ENCODE data around the gene DENND2A.

Gene DENND2A

GRCh38 chr7:140593672-140593982, 47.0 kb downstream of the DENND2A start:
- TF ChIP-seq, protein P1, sequence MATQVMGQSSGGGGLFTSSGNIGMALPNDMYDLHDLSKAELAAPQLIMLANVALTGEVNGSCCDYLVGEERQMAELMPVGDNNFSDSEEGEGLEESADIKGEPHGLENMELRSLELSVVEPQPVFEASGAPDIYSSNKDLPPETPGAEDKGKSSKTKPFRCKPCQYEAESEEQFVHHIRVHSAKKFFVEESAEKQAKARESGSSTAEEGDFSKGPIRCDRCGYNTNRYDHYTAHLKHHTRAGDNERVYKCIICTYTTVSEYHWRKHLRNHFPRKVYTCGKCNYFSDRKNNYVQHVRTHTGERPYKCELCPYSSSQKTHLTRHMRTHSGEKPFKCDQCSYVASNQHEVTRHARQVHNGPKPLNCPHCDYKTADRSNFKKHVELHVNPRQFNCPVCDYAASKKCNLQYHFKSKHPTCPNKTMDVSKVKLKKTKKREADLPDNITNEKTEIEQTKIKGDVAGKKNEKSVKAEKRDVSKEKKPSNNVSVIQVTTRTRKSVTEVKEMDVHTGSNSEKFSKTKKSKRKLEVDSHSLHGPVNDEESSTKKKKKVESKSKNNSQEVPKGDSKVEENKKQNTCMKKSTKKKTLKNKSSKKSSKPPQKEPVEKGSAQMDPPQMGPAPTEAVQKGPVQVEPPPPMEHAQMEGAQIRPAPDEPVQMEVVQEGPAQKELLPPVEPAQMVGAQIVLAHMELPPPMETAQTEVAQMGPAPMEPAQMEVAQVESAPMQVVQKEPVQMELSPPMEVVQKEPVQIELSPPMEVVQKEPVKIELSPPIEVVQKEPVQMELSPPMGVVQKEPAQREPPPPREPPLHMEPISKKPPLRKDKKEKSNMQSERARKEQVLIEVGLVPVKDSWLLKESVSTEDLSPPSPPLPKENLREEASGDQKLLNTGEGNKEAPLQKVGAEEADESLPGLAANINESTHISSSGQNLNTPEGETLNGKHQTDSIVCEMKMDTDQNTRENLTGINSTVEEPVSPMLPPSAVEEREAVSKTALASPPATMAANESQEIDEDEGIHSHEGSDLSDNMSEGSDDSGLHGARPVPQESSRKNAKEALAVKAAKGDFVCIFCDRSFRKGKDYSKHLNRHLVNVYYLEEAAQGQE (IDR thresholded peaks at IDR 0.05; ENCODE audit: low read depth) = no peak
- TF ChIP-seq ZBTB7A (IDR thresholded peaks at IDR 0.05; ENCODE audit: low read depth) (no peak), EGR1 (IDR thresholded peaks at IDR 0.05) (no peak), TCF12 (IDR thresholded peaks at IDR 0.05; ENCODE audit: low read depth) (no peak)
- TF ChIP-seq, protein P2, sequence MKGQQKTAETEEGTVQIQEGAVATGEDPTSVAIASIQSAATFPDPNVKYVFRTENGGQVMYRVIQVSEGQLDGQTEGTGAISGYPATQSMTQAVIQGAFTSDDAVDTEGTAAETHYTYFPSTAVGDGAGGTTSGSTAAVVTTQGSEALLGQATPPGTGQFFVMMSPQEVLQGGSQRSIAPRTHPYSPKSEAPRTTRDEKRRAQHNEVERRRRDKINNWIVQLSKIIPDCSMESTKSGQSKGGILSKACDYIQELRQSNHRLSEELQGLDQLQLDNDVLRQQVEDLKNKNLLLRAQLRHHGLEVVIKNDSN (IDR thresholded peaks at IDR 0.05) = no peak

DNA sequence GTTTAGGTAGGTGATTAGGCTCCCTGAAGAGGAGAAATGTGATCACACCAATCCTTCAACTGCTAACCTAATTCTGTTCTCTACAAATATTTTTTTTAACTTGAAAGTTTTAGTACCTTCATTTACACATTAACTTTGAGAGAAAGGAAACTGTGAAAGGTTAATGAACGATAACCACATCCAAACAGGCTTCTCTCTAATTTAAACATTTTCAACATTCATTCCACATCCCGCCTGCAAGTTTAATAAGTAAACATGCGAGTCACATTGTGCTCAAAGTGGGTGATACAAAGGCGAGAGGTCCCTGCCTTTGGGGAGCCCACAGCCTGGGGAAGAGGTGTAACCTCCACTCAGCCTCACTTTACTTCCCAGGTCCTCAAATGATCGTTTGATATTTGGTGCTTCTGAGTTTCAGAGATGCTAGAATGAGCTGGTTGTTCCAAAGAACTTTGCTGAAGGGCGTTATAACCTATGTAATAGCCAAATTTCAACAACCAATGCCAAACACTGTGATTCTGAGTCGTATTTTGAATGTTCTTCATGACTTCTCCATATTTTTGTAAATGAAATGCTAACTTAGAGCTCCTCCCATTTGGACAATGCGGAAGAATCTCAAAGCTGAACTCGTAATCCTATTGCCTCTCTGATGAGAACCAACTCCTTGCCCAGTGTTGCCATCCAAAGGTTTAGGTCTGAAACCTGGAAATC, 47.5 kb downstream of the DENND2A start:
- no peak for TF ChIP-seq FOXM1 (IDR thresholded peaks at IDR 0.05; ENCODE audit: borderline replicate concordance, low read depth)
- no peak for TF ChIP-seq TAF1 (IDR thresholded peaks at IDR 0.05; ENCODE audit: low read depth)
- TF ChIP-seq CEBPB (IDR thresholded peaks at IDR 0.05) = no peak
- TF ChIP-seq, protein P2 (IDR thresholded peaks at IDR 0.05) = no peak
- TF ChIP-seq ZBTB7A (IDR thresholded peaks at IDR 0.05; ENCODE audit: low read depth) = no peak
- no peak for TF ChIP-seq TCF12 (IDR thresholded peaks at IDR 0.05; ENCODE audit: low read depth)
- no peak for TF ChIP-seq NFIC (IDR thresholded peaks at IDR 0.05)
- TF ChIP-seq CREB1 (IDR thresholded peaks at IDR 0.05; ENCODE audit: low read depth) = no peak

DNA sequence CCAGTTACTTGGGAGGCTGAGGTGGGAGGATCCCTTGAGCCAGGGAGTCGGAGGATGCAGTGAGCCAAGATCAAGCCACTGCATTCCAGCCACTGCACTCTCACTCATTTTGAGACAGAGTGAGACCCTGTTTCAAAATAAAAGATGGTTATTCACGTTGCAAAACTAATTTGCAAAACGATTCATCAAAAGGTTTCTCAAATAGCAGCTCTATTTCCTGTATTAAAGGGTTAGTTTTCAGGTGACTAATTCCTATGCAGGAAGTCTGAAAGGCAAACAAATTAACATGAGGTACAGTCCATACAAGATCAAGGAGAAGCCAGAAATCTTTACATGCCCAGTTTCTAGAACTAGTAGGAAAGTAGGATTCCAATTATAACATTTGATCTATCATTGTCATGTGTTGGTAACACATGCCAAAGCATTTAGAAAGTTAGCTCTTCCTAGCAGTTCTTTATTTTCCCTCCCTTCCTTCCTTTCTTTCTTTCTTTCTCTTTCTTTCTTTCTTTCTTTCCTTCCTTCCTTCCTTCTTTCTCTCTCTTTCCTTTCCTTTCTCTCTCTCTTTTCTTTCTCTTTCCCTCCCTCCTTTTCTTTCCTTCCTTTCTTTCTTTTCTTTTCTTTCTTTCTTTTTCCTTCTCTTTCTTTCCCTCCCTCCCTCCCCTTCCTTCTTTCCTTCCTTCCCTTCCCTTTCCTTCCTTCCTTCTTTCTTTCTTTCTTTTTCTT, 49.3 kb downstream of the DENND2A start:
- no peak for TF ChIP-seq RAD21 (IDR thresholded peaks at IDR 0.05; ENCODE audit: low read depth)

- TF ChIP-seq EGR1 (IDR thresholded peaks at IDR 0.05) = no peak
- no peak for TF ChIP-seq TAF1 (IDR thresholded peaks at IDR 0.05; ENCODE audit: low read depth)
- no peak for TF ChIP-seq TCF12 (IDR thresholded peaks at IDR 0.05; ENCODE audit: low read depth)
- no peak for TF ChIP-seq FOXM1 (IDR thresholded peaks at IDR 0.05; ENCODE audit: borderline replicate concordance, low read depth)
- no peak for TF ChIP-seq RAD21 (IDR thresholded peaks at IDR 0.05; ENCODE audit: low read depth)
- TF ChIP-seq ZBTB7A (IDR thresholded peaks at IDR 0.05; ENCODE audit: low read depth) = no peak
- TF ChIP-seq CEBPB (IDR thresholded peaks at IDR 0.05) = no peak
- TF ChIP-seq, protein P3, sequence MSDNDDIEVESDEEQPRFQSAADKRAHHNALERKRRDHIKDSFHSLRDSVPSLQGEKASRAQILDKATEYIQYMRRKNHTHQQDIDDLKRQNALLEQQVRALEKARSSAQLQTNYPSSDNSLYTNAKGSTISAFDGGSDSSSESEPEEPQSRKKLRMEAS (IDR thresholded peaks at IDR 0.05) = no peak
- no peak for TF ChIP-seq YY1 (IDR thresholded peaks at IDR 0.05; ENCODE audit: low read depth)
- TF ChIP-seq EP300 (IDR thresholded peaks at IDR 0.05; ENCODE audit: borderline replicate concordance) = no peak
- no peak for TF ChIP-seq TEAD4 (IDR thresholded peaks at IDR 0.05)
- TF ChIP-seq, protein P1 (IDR thresholded peaks at IDR 0.05; ENCODE audit: low read depth) = no peak
- TF ChIP-seq, protein P2 (IDR thresholded peaks at IDR 0.05) = no peak
- no peak for TF ChIP-seq NFIC (IDR thresholded peaks at IDR 0.05)
- TF ChIP-seq CREB1 (IDR thresholded peaks at IDR 0.05; ENCODE audit: low read depth) = no peak
Measured at GRCh38 chr7:140587243-140587642, 53.4 kb downstream of the DENND2A start.

DNA sequence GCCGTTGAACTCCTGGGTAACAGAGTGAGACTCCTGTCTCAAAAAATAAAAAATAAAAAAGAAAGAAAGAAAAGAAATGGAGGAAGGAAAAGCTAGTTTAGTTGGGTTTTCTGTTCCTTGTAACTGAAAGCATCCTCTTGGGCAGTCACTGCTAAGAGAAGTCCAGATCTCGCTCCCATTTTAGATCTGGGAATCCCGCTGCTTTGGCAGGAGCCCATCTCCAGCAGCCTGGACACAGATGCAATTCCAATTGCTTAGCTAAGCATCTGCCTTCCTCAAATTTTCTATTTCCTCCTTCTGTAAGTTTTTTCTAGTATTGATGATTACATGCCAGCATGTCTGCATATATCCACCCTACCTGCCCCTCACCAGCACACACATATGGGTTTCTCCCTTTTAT, 54.1 kb downstream of the DENND2A start:
- TF ChIP-seq CREB1 (IDR thresholded peaks at IDR 0.05; ENCODE audit: low read depth) = no peak
- no peak for TF ChIP-seq RAD21 (IDR thresholded peaks at IDR 0.05; ENCODE audit: low read depth)
- TF ChIP-seq TEAD4 (IDR thresholded peaks at IDR 0.05) = no peak
- no peak for TF ChIP-seq YY1 (IDR thresholded peaks at IDR 0.05; ENCODE audit: low read depth)
- TF ChIP-seq TCF12 (IDR thresholded peaks at IDR 0.05; ENCODE audit: low read depth) = no peak
- no peak for TF ChIP-seq ZBTB7A (IDR thresholded peaks at IDR 0.05; ENCODE audit: low read depth)
- TF ChIP-seq NFIC (IDR thresholded peaks at IDR 0.05) = no peak
- TF ChIP-seq FOXM1 (IDR thresholded peaks at IDR 0.05; ENCODE audit: borderline replicate concordance, low read depth) = no peak
- TF ChIP-seq, protein P2 (IDR thresholded peaks at IDR 0.05) = no peak
- TF ChIP-seq TAF1 (IDR thresholded peaks at IDR 0.05; ENCODE audit: low read depth) = no peak
- TF ChIP-seq, protein P1 (IDR thresholded peaks at IDR 0.05; ENCODE audit: low read depth) = no peak
- TF ChIP-seq EP300 (IDR thresholded peaks at IDR 0.05; ENCODE audit: borderline replicate concordance) = no peak
- TF ChIP-seq EGR1 (IDR thresholded peaks at IDR 0.05) = no peak
- TF ChIP-seq CEBPB (IDR thresholded peaks at IDR 0.05) = no peak
- TF ChIP-seq, protein P3 (IDR thresholded peaks at IDR 0.05) = no peak
